GM12874 (cell line): ENCODE results near the gene IL3RA.

Source experiments
- CTCF ChIP-seq: IDR thresholded peaks from 2 replicates; pipeline ENCODE4 v1.5.1; 2011; ENCODE audit warnings: low read depth, mild to moderate bottlenecking, control low read depth, low read length, moderate library complexity; ENCODE audit not compliant: insufficient read depth

IL3RA gene

GRCh38 chrX:1384658-1385252 is 48.2 kb downstream of the IL3RA start:
- no peak for TF ChIP-seq CTCF

- TF ChIP-seq CTCF: no peak
Observed at GRCh38 chrX:1385253-1386223, 49.0 kb downstream of the IL3RA start.

- no peak for TF ChIP-seq CTCF
Observed at GRCh38 chrX:1386338-1387127, 49.9 kb downstream of the IL3RA start.

- no peak for TF ChIP-seq CTCF
Observed at GRCh38 chrX:1387141-1387776, 50.7 kb downstream of the IL3RA start.

GRCh38 chrX:1388651-1389050 is 52.1 kb downstream of the IL3RA start:
- TF ChIP-seq CTCF: no peak

- TF ChIP-seq CTCF: no peak
Observed at GRCh38 chrX:1389181-1389992, 52.8 kb downstream of the IL3RA start.
